Lower lobe of right lung (tissue), 2 donors: ENCODE results near the gene LIN7C. TPM values are rescaled to one million over a fixed set of nuclear protein-coding genes. Genes with fewer than 3 reads are reported as not detected.

ENCODE experiments used
- ATAC-seq, 2 donors: fragments of 200-7000 bp; cut with Tn5 transposase; one replicate each; pipeline ENCODE4 v1.9.1; 2020 to 2022; ENCODE audit warnings: mild to moderate bottlenecking in 2 of 2, moderate library complexity in 2 of 2
- DNase-seq: peaks from one replicate; pipeline ENCODE4 v3.0.0-alpha.2; 2020
- H3K27ac ChIP-seq: fragments of 200-600 bp; one replicate; pipeline ENCODE4 v1.8.0; 2022
- H3K27me3 ChIP-seq: fragments of 200-600 bp; one replicate; pipeline ENCODE4 v1.8.0; 2022; ENCODE audit warnings: low read depth
- H3K36me3 ChIP-seq: fragments of 200-600 bp; one replicate; pipeline ENCODE4 v1.8.0; 2022; ENCODE audit warnings: mild to moderate bottlenecking
- H3K4me1 ChIP-seq: fragments of 200-600 bp; one replicate; pipeline ENCODE4 v1.8.0; 2022
- H3K4me3 ChIP-seq: fragments of 200-600 bp; one replicate; pipeline ENCODE4 v1.8.0; 2022; ENCODE audit warnings: mild to moderate bottlenecking
- H3K9me3 ChIP-seq: fragments of 200-600 bp; one replicate; pipeline ENCODE4 v1.8.0; 2022
- intact Hi-C: fragments of 100-400 bp; cut with DNase I; formaldehyde crosslinking; loops from one replicate; pipeline ENCODE4 v1.11.0; 2022
- total RNA-seq: library from RNA; stranded (reverse); fragmentation: NEBNext Ultra II Directional; extraction: Animal tissue kit (Norgen Biotek cat#: 25700); gene quantifications from one replicate; pipeline ENCODE4 v1.2.1, GENCODE V29; 2021
- TF ChIP-seq, protein P1 (sequence below): fragments of 200-600 bp; IDR thresholded peaks from one replicate; pipeline ENCODE4 v1.8.0; 2022; ENCODE audit warnings: antibody characterized with exemption, mild to moderate bottlenecking
- donor health status: DM: no; HTN: yes; CAD: no; lungs with severe emphysema.

LIN7C gene
- total RNA-seq, 1 donor from 2014 or later = 33.6 TPM

DNA sequence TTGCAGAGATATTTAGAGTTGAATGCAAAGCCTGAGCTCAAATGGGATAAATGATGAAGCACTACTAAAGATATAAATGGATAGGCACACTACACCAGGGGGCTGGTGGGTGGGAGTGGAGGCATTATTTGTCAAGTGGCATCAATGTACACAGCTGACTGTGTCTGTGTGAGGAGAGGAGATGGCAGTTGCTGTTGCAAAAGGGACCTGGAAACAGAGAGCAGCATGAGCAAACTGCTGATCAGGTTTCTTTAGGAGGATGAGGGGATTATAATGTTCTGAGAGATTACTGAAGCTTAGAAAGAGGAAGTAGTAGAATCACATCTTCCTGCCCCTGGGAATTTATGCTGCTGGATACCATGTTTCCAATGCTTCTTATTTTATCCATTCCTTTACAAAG, 39.4 kb upstream of the LIN7C start:
- Histone ChIP-seq H3K4me1 (no peaks in the 10 kb centered on the region), H3K27ac (no peak overlapping the region), H3K9me3 (no peaks in the 10 kb centered on the region), H3K27me3 (no peaks in the 10 kb centered on the region), H3K36me3 (no peaks in the 10 kb centered on the region), H3K4me3 (no peak overlapping the region)
- no peak for ATAC-seq
- TF ChIP-seq, protein P1, sequence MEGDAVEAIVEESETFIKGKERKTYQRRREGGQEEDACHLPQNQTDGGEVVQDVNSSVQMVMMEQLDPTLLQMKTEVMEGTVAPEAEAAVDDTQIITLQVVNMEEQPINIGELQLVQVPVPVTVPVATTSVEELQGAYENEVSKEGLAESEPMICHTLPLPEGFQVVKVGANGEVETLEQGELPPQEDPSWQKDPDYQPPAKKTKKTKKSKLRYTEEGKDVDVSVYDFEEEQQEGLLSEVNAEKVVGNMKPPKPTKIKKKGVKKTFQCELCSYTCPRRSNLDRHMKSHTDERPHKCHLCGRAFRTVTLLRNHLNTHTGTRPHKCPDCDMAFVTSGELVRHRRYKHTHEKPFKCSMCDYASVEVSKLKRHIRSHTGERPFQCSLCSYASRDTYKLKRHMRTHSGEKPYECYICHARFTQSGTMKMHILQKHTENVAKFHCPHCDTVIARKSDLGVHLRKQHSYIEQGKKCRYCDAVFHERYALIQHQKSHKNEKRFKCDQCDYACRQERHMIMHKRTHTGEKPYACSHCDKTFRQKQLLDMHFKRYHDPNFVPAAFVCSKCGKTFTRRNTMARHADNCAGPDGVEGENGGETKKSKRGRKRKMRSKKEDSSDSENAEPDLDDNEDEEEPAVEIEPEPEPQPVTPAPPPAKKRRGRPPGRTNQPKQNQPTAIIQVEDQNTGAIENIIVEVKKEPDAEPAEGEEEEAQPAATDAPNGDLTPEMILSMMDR = no peak
- intact Hi-C loops = no loop called here
- no peak for DNase-seq

DNA sequence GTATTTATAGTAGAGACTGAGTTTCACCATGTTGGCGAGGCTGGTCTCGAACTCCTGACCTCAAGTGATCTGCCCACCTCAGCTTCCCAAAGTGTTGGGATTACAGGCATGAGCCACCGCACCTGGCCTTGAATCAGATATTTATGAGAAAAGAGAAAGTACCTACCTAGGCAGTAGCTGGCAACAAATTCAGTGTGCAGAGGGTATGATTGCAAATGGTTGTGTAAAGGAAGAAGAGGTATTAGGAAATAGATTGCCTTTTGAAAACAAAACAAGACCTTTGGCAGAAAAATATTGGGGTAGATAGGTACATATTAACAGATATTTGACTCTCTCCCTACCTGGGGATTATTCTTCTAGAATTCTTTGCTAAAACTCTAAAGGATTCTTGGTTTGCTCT, 38.5 kb upstream of the LIN7C start:
- Histone ChIP-seq H3K4me3 (no peak overlapping the region), H3K36me3 (no peaks in the 10 kb centered on the region), H3K27me3 (no peaks in the 10 kb centered on the region), H3K4me1 (no peaks in the 10 kb centered on the region), H3K9me3 (no peaks in the 10 kb centered on the region), H3K27ac (no peak overlapping the region)
- DNase-seq (no peak), ATAC-seq (no peak)
- intact Hi-C loops = no loop called here
- TF ChIP-seq, protein P1 = no peak

DNA sequence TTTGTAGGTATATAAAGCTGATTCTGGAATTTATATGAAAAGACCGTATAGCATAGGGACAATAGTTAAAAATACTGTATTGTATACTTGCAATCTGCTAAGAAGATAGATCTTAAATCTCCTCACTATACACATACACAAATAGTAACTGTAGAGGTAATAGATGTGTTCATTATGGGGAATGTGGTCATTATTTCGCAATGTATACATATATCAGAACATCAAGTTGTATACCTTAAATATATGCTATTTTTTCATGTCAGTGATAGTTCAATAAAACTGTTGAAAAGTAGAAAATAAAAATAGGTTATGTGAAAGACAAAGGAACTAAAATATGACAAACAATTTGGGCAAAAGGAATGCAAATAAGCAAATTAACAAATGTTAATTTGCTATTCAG, 35.2 kb upstream of the LIN7C start:
- Histone ChIP-seq H3K27ac (no peak overlapping the region), H3K4me1 (no peaks in the 10 kb centered on the region), H3K4me3 (no peak overlapping the region), H3K27me3 (no peaks in the 10 kb centered on the region), H3K36me3 (no peaks in the 10 kb centered on the region), H3K9me3 (no peaks in the 10 kb centered on the region)
- intact Hi-C loops = no loop called here
- TF ChIP-seq, protein P1 = no peak
- DNase-seq = no peak
- no peak for ATAC-seq

DNA sequence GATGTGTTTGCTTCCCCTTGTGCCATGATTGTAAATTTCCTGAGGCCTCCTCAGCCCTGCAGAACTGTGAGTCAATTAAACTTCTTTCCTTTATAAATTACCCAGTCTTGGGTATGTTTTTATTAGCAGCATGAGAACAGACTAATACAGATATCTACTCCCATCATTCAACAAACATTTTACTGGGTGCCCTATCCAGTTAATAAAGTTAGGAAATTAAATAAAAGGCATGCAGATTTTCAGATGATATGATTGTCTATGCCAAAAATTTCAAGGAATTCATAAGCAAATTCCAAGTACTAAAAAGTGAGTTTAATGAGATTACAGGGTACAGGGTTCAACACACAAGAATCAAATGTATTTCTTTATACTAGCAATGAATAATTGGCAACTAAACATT, 33.5 kb upstream of the LIN7C start:
- DNase-seq = no peak
- no peaks in the 10 kb centered on the region for H3K9me3 ChIP-seq
- intact Hi-C loops = no loop called here
- ATAC-seq = no peak
- no peak overlapping the region for H3K4me3 ChIP-seq
- H3K27me3 ChIP-seq = no peaks in the 10 kb centered on the region
- no peaks in the 10 kb centered on the region for H3K4me1 ChIP-seq
- H3K36me3 ChIP-seq = no peaks in the 10 kb centered on the region
- TF ChIP-seq, protein P1 = no peak
- no peak overlapping the region for H3K27ac ChIP-seq

DNA sequence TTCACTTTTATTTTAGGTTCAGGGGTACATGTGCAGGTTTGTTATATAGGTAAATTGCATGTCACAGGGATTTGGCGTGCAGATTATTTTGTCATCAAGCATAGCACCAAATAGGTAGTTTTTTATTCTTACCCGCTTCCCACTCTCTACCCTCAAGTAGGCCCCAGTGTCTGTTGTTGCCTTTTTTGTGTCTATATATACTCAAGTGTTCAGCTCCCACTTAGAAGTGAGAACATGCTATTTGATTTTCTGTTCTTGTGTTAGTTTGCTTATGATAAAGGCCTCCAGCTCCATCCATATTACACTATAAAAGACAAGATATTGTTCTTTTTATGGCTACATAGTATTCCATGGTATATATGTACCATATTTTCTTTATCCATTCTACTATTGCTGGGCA, 28.5 kb upstream of the LIN7C start:
- ATAC-seq (no peak), DNase-seq (no peak)
- H3K4me3 ChIP-seq = no peak overlapping the region
- TF ChIP-seq, protein P1 = no peak
- H3K9me3 ChIP-seq = no peaks in the 10 kb centered on the region
- H3K27me3 ChIP-seq = no peaks in the 10 kb centered on the region
- intact Hi-C loops = no loop called here
- no peaks in the 10 kb centered on the region for H3K36me3 ChIP-seq
- H3K4me1 ChIP-seq = no peaks in the 10 kb centered on the region
- no peak overlapping the region for H3K27ac ChIP-seq
